ENCODE measurements around the gene PRKCB. TPM values are rescaled to one million over a fixed set of nuclear protein-coding genes. Genes with fewer than 3 reads are reported as not detected.

The PRKCB gene
- total RNA-seq, 1 experiment from 2014 or later, result 0.89 TPM

DNA sequence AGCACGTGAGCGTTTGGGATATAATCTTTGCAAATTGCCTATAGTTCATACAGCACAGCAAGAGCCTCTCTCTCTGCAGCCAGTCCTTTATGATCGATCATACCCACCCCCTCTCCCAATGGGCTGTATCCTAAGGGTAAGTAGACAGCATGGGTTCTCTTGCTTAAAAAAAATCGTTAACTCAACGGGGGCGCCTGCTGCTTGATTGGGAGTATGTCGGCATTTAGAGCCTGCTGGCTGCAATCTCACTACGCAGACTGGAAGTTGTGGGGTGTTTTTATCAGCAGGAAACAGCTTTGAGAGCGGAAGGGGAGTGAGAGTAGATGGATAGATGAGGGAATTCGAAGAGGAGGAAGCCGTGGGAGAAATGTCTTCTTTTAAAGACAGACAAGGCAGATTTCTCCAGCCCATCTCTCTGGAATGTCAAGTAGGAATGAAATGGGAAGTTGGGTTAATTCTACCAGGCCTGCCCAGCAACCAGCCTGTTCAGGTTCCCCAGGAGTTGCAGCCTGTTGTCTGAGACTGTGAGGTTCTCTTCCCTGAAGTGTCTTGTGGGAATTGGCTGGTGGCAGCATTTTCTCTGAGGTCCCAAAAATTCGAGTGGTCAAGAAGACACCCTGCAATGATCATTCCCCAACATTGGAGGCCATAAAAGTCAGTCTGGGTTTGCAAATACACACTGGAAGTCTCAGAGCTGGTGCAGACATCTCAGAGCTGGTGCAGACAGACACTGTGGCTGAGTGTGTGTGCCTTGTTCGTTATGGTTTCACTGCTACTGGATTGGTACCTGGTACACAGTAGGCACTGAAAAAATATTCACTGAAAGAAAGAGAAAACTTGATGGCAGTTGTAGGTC, 65.6 kb downstream of the PRKCB start:
- ChIA-PET RAD21 (ENCODE audit: low non-redundant PET in 1 of 2, low total read pairs in 2 of 2, uncharacterized antibody in 2 of 2, unreplicated experiment in 2 of 2) (no interaction called here), POLR2A (interaction anchor here (0.5 kb wide), 1 partner anchor 632 kb away, joined by 3 read pairs; no protein-coding TSS in a partner anchor), CTCF (no interaction called here)
- H3K9me3 ChIP-seq (ENCODE audit: control insufficient read depth in 1 of 2, insufficient read depth in 1 of 2, low read depth in 1 of 2, low read length in 2 of 2), result no peaks in the 10 kb centered on the region
- H3K4me2 ChIP-seq (ENCODE audit: low read length), result no peak overlapping the region
- no peak overlapping the region for H3K27ac ChIP-seq (ENCODE audit: low read depth, low read length)
- H3K9ac ChIP-seq (ENCODE audit: low read length), result no peak overlapping the region
- no peak for ATAC-seq
- no peaks in the 10 kb centered on the region for H4K20me1 ChIP-seq (ENCODE audit: insufficient read depth)
- DNase-seq (ENCODE audit: low read depth, low spot score), result no peak
- TF ChIP-seq ELF1 (IDR thresholded peaks at IDR 0.05; ENCODE audit: borderline replicate concordance, low read depth) (no peak), FOSL1 (IDR thresholded peaks at IDR 0.05; ENCODE audit: low read depth) (no peak), EZH2 (IDR thresholded peaks at IDR 0.05) (no peak), SRF (IDR thresholded peaks at IDR 0.05; ENCODE audit: low read depth) (no peak), SP1 (IDR thresholded peaks at IDR 0.05; ENCODE audit: low read depth) (no peak), ZFX (IDR thresholded peaks at IDR 0.05) (no peak), SIN3A (IDR thresholded peaks at IDR 0.05; ENCODE audit: low read depth) (no peak), EGR1 (IDR thresholded peaks at IDR 0.05; ENCODE audit: low read depth) (no peak), EZH2phosphoT487 (IDR thresholded peaks at IDR 0.05; ENCODE audit: borderline replicate concordance) (no peak), CBX3 (IDR thresholded peaks at IDR 0.05; ENCODE audit: low read depth) (no peak), CEBPB (IDR thresholded peaks at IDR 0.05; ENCODE audit: low read depth) (no peak), CTCF (IDR thresholded peaks at IDR 0.05 in 2 of 3, conservative IDR thresholded peaks at IDR 0.05 in 1 of 3; ENCODE audit: borderline replicate concordance in 1 of 3, insufficient read depth in 1 of 3, low read depth in 2 of 3, low read length in 2 of 3) (no peak), JUND (IDR thresholded peaks at IDR 0.05) (no peak), POLR2AphosphoS5 (IDR thresholded peaks at IDR 0.05; ENCODE audit: low read depth, low read length) (no peak), YY1 (IDR thresholded peaks at IDR 0.05; ENCODE audit: extremely low read depth, insufficient replicate concordance, low read depth, low read length) (no peak), RAD21 (IDR thresholded peaks at IDR 0.05; ENCODE audit: low read depth) (no peak), ZBTB33 (IDR thresholded peaks at IDR 0.05; ENCODE audit: extremely low read depth, insufficient replicate concordance, low read length) (no peak), ZNF274 (IDR thresholded peaks at IDR 0.05; ENCODE audit: low read depth, low read length) (no peak), TCF7L2 (IDR thresholded peaks at IDR 0.05; ENCODE audit: borderline replicate concordance, extremely low read depth, insufficient read depth, insufficient read length) (no peak)
- TF ChIP-seq, protein P1, sequence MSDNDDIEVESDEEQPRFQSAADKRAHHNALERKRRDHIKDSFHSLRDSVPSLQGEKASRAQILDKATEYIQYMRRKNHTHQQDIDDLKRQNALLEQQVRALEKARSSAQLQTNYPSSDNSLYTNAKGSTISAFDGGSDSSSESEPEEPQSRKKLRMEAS (IDR thresholded peaks at IDR 0.05), result no peak
- H2AFZ ChIP-seq (ENCODE audit: low read depth, low read length, poor library complexity, severe bottlenecking), result no peak overlapping the region
- H3K27me3 ChIP-seq (ENCODE audit: insufficient read depth, low read length), result peaks cover 24% of the 10 kb centered on the region
- no peak overlapping the region for H3K4me3 ChIP-seq (replicated peaks in 1 of 2; ENCODE audit: low read depth in 1 of 2, low read length in 2 of 2)
- no peaks in the 10 kb centered on the region for H3K36me3 ChIP-seq (ENCODE audit: control insufficient read depth in 1 of 2, insufficient read depth in 2 of 2, low read length in 2 of 2)
- H3K9me2 ChIP-seq (ENCODE audit: insufficient read depth), result no peaks in the 10 kb centered on the region
- intact Hi-C loops (cut with micrococcal nuclease), result no loop called here
- BruUV-seq (replicated peaks), result no TSS peak
- H3K79me2 ChIP-seq (ENCODE audit: insufficient read depth, low read length), result no peaks in the 10 kb centered on the region
- H3K4me1 ChIP-seq (ENCODE audit: control insufficient read depth in 1 of 2, insufficient read depth in 2 of 2, low read length in 2 of 2), result no peaks in the 10 kb centered on the region

Data from HCT116 (cell line).